Measurements from ENCODE around the gene RPL23.

Gene RPL23

DNA sequence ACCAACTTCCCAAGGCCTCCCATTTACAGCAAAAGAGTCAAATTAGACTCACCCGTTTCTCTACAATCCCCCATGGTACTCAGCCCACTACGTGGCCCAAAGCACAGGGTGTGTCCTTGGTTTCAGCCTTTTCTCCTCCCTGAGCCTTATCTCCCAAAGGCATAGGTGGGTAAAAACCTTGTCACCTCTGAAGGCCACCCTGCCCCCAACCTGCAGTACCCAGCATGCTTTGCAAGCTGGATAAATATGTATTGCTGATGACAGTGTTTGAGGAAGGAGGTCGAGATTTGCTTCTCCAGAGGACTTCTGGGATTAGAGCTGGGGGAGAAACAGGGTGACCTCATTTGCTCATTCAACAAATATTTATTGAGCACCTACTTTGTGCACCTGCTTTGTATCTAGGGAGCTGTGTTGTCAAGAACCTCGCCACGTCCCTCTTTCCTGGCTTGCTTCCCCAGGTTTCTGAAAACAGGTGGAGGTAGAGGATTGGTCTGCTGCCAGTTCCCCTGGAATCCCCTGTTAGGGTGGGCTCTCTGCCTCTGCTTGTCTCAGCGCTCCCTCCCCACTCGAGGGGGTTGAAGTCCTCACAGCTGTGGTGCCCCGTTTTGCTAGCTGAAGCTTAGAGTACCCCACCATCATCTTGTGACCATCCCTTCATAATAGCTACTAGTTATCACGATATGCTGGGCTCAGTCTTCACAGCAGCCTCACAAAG is 19.3 kb upstream of the RPL23 start:
- DNase-seq (ENCODE audit: low read depth in 1 of 2, low spot score in 1 of 2), result no peak
- H3K27ac ChIP-seq (replicated peaks), result peak overlapping the region; percentile 6; the same call in 1 of the 2 replicates
- TF ChIP-seq POLR2AphosphoS5 (IDR thresholded peaks at IDR 0.05; ENCODE audit: low read depth) (no peak), GABPA (IDR thresholded peaks at IDR 0.05; ENCODE audit: low read depth) (no peak), SPI1 (IDR thresholded peaks at IDR 0.05; ENCODE audit: borderline replicate concordance, low read depth) (no peak)
- TF ChIP-seq, protein P1, sequence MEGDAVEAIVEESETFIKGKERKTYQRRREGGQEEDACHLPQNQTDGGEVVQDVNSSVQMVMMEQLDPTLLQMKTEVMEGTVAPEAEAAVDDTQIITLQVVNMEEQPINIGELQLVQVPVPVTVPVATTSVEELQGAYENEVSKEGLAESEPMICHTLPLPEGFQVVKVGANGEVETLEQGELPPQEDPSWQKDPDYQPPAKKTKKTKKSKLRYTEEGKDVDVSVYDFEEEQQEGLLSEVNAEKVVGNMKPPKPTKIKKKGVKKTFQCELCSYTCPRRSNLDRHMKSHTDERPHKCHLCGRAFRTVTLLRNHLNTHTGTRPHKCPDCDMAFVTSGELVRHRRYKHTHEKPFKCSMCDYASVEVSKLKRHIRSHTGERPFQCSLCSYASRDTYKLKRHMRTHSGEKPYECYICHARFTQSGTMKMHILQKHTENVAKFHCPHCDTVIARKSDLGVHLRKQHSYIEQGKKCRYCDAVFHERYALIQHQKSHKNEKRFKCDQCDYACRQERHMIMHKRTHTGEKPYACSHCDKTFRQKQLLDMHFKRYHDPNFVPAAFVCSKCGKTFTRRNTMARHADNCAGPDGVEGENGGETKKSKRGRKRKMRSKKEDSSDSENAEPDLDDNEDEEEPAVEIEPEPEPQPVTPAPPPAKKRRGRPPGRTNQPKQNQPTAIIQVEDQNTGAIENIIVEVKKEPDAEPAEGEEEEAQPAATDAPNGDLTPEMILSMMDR (IDR thresholded peaks at IDR 0.05; ENCODE audit: insufficient read depth, low read length), result no peak
- TF ChIP-seq, protein P2, sequence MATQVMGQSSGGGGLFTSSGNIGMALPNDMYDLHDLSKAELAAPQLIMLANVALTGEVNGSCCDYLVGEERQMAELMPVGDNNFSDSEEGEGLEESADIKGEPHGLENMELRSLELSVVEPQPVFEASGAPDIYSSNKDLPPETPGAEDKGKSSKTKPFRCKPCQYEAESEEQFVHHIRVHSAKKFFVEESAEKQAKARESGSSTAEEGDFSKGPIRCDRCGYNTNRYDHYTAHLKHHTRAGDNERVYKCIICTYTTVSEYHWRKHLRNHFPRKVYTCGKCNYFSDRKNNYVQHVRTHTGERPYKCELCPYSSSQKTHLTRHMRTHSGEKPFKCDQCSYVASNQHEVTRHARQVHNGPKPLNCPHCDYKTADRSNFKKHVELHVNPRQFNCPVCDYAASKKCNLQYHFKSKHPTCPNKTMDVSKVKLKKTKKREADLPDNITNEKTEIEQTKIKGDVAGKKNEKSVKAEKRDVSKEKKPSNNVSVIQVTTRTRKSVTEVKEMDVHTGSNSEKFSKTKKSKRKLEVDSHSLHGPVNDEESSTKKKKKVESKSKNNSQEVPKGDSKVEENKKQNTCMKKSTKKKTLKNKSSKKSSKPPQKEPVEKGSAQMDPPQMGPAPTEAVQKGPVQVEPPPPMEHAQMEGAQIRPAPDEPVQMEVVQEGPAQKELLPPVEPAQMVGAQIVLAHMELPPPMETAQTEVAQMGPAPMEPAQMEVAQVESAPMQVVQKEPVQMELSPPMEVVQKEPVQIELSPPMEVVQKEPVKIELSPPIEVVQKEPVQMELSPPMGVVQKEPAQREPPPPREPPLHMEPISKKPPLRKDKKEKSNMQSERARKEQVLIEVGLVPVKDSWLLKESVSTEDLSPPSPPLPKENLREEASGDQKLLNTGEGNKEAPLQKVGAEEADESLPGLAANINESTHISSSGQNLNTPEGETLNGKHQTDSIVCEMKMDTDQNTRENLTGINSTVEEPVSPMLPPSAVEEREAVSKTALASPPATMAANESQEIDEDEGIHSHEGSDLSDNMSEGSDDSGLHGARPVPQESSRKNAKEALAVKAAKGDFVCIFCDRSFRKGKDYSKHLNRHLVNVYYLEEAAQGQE (IDR thresholded peaks at IDR 0.05; ENCODE audit: insufficient replicate concordance, low read depth), result no peak
- H3K27me3 ChIP-seq (ENCODE audit: insufficient read depth, poor library complexity, severe bottlenecking), result no peaks in the 10 kb centered on the region
- H3K4me3 ChIP-seq (replicated peaks; ENCODE audit: insufficient read depth, low read length), result no peak overlapping the region

DNA sequence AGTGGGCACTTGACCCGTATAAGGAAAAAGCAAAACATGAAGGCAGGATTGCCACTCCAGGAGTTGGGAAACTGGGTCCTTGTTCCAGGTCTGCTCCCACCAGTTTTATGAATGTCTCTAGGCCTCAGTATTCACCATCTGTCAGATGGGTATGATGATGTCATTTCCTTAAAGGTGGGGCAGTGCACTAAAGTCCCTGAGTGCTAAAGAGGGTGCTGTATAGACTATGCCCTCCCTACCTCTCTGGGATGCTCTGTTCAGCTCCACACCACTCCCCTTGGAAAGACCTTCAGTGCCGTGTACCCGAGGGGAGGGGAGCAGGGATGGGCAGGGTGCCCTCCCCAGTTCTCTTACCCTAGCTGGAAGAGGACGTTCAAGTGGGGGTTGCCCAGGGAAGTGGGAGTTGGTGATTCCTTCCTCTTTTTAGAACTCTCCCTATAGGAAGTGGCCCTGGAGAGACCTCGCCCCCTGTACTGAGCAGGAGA is 18.5 kb upstream of the RPL23 start:
- TF ChIP-seq, protein P1 (IDR thresholded peaks at IDR 0.05; ENCODE audit: insufficient read depth, low read length), result no peak
- TF ChIP-seq SPI1 (IDR thresholded peaks at IDR 0.05; ENCODE audit: borderline replicate concordance, low read depth), result peak; percentile 59; the same call in 1 of the 2 replicates
- TF ChIP-seq, protein P2 (IDR thresholded peaks at IDR 0.05; ENCODE audit: insufficient replicate concordance, low read depth), result no peak
- Histone ChIP-seq H3K4me3 (replicated peaks; ENCODE audit: insufficient read depth, low read length) (peak overlapping the region; percentile 94), H3K27me3 (ENCODE audit: insufficient read depth, poor library complexity, severe bottlenecking) (no peaks in the 10 kb centered on the region), H3K27ac (replicated peaks) (peak overlapping the region; percentile 89)
- DNase-seq (ENCODE audit: low read depth in 1 of 2, low spot score in 1 of 2), result peak in 1 of 2 experiments; percentile 44

DNA sequence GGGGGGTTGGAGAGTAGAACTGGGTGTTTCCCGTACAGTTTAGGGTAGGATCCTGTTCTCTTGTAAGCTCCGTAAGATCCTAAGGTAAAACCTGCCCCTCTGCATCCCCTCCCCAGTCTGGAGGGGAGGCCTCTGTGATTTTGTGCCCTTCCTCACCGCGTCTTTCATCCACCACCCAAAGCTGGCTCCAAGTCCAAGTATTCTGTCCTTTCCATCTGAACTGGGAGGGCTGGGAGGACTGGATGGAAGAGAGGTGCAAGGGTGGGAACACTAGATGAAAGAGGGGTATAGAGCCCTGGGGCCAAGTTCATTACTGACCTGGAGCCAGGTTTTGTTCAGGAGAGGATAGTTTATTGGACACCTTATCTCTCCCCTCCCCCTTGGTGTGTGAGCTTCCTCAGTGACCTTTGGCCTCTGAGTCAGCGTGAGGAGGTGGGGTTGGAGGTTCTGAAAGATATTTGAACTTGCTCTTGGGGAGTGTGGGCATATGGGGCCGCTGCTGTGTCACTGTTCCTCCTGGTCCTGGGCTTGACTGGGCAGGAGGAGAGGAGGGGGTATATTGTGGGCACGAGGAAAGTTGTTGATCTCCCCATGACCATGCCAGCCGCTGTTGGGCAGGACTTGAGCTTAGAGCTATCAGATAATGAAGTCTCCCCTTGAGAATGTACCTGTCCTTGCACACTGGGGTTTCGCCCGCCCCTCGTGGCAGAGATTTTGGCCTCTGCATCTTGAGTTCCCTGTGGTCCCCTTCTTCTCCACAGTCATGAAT is 17.9 kb upstream of the RPL23 start:
- peak; percentile 82 to 85 for DNase-seq (ENCODE audit: low read depth in 1 of 2, low spot score in 1 of 2)
- H3K27ac ChIP-seq (replicated peaks), result peak overlapping the region; percentile 89
- H3K4me3 ChIP-seq (replicated peaks; ENCODE audit: insufficient read depth, low read length), result peak overlapping the region; percentile 94
- no peaks in the 10 kb centered on the region for H3K27me3 ChIP-seq (ENCODE audit: insufficient read depth, poor library complexity, severe bottlenecking)
- TF ChIP-seq, protein P2 (IDR thresholded peaks at IDR 0.05; ENCODE audit: insufficient replicate concordance, low read depth), result no peak
- TF ChIP-seq GABPA (IDR thresholded peaks at IDR 0.05; ENCODE audit: low read depth) (no peak), POLR2AphosphoS5 (IDR thresholded peaks at IDR 0.05; ENCODE audit: low read depth) (no peak), SPI1 (IDR thresholded peaks at IDR 0.05; ENCODE audit: borderline replicate concordance, low read depth) (no peak; the same call in 1 of the 2 replicates)
- TF ChIP-seq, protein P1 (IDR thresholded peaks at IDR 0.05; ENCODE audit: insufficient read depth, low read length), result no peak

Data from HL-60 (cell line).